ENCODE data around the gene AUNIP. TPM values are rescaled to one million over a fixed set of nuclear protein-coding genes. Genes with fewer than 3 reads are reported as not detected.
A peak's percentile ranks its signal among the peaks of the same experiment; 100 is the strongest.

Gene AUNIP
- polyA plus RNA-seq, 3 donors: 3.7 to 4.6 (median 4.0) TPM

DNA sequence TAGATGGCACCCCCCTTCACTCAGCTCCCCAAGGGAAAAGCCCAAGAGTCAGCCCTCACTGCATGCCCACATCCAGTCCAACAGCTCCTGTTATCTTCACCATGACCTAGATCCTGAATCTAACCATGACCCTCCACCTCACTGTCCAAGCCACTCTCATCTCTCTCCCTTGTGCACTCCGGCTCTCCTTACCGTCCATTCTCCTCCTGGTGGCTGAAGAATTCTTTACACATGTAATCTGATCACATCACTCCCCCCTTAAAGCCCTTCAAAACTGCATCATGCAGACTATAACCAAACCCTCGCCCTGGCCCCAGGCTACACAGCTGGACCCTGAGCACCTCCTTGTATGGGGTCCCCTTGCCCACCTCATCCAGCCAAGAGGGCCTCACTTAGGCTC, 30.2 kb upstream of the AUNIP start:
- no peak for DNase-seq (ENCODE audit: low read depth in 3 of 3, low spot score in 2 of 3)

DNA sequence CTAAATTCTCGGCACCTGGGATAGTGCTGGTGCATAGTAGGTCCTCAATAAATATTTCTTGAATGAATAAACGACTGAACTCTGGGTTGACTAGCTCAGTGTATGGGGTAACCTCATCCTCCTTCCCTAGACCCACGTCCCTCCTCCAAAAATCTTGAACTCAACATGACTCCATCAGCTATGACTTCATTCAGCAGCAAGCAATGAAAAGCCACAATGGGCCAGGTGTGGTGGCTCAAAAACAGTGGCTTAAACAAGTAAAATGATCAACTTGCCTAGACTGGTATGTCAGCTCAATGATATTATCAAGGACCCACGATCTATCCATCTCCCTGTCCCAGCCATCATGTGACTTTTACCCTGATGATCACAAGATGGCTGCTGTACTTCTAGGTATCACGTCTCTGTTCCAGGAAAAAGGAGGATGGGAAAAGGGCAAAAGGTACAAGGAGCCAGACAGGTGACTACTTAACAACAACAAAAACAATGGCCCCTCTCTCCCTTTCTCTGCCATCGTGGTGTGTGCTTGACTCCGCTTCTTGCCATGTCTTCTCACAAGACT, 29.2 kb upstream of the AUNIP start:
- no peak for DNase-seq (ENCODE audit: low read depth in 3 of 3, low spot score in 2 of 3)

DNA sequence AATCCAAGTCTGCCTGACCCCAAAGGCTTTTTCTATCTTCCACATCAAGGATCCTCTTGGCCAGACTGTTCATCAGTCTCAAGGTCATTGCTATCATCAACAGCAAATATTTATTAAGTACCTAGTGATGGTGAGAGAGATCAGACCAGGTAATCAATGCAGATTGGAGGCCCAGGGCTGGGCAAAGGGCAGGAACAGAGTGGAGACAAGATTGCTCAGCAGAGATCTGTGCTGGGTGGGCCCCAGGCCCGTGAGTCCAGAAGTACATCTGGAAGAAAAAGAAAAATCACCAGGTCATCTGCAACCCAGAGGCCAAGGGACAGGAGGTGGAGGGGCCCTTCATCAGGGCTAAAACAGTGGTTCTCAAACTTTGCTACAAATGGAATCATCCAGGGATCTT, 26.3 kb upstream of the AUNIP start:
- no peak for DNase-seq (ENCODE audit: low read depth in 3 of 3, low spot score in 2 of 3)

DNA sequence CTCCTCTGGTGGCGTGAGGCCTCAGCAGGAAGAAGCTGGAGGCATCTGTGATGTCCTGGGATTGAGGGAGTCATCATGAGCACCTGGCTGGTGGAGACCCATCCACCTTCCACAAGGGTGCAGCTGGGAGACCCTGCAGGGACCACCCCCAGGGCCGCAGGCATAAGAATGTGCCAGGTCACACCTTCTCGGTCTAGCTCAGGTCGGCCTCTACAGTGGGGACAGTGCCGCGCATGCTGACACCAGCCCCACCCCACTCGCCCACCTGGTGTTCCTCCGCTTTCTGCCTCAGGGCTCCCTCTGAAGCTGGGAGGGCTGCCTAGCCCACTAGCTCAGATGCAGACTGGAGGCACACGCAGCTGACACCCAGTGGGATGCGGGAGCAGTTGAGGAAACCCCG, 22.0 kb upstream of the AUNIP start:
- DNase-seq (ENCODE audit: low read depth in 3 of 3, low spot score in 2 of 3): no peak

DNA sequence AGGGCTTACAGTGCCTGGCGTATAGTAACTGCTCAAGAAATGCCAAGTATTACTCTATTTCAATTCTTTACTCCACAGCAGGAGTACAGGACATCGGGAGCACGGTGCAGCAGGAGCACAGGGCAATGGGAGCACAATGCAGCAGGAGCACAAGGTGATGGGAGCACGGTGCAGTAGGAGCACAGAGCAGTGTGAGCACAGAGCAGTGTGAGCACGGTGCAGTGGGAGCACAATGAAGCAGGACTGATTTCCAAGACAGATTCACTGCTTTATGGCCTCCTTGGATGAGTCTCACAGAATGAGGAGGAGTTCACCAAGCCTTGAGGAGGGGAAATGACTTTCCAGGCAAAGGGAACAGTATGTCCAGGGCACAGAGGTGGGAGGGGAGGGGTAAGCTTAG, 21.3 kb upstream of the AUNIP start:
- DNase-seq (ENCODE audit: low read depth in 3 of 3, low spot score in 2 of 3): no peak

DNA sequence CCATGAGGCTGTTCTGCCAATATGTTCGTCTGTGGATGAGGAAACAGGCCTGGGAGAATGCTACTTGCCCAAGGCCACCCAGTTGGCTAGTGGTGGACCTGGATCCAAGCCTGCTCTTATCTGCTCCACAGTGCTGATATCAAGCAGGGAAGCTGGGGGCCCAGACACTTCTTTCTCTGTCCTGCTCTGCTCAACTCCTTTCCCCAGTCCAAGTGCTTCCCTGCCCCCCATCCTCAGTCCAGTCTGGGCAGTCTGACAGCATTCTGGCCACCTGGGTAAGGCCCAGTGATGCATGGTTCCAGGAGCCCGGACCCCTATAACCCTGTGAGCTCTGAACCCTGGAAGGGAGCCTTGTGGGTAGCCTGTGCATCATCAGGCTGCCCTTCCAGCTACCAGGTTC, 20.4 kb upstream of the AUNIP start:
- DNase-seq (ENCODE audit: low read depth in 3 of 3, low spot score in 2 of 3): no peak

DNA sequence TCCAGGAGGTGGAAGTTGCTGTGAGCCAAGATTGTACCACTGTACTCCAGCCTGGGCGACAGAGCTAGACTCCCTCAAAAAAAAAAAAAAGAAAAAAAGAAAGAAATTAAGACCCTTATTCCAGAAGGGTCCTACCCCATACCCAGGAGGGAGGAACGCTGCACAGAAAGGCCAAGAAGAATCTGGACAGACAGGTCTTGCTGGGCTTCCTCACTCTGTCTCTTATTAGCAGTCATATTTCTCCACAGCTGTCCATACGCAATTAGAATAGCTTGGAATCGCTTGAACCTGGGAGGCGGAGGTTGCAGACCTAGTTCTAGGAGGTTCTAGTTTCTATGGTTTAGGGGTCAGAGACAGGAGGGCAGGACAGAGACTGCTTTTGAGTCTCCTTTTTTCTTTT, 19.4 kb upstream of the AUNIP start:
- DNase-seq (ENCODE audit: low read depth in 3 of 3, low spot score in 2 of 3): no peak

DNA sequence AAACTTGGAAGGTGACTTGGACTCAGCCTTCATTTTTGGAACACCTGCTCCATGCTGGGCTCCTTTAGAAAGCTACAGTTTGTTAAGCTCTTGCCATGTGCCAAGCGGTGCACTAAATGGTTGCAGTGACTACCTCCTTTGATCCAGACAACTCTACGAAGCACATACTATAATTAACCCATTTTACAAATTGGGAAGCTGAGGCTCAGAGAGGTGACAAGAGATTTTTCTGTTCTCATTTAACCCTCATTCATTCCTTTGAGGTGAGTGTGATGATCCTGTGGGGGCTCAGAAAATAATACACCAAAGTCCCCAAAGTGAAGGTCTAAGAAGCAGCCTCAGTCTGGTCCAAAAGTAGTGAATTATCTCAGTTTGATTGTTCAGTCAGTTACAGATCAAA, 17.9 kb upstream of the AUNIP start:
- DNase-seq (ENCODE audit: low read depth in 3 of 3, low spot score in 2 of 3): no peak

DNA sequence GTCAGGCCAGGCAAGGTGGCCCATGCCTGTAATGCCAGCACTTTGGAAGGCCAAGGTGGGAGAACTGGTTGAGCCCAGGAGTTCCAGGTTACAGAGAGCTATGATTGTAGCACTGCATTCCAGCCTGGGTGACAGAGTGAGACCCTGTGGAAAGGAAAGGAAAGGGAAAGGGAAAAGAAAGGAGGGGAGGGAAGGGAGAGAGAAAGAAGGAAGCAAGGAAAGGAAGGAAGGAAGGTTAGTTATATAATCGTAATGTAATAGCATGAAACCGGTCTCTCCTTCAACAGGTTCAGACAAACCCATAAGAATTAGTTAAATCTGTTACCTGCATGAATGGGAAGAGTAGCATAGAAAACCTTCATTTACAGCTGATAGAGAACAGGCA, 17.4 kb upstream of the AUNIP start:
- no peak for DNase-seq (ENCODE audit: low read depth in 3 of 3, low spot score in 2 of 3)

DNA sequence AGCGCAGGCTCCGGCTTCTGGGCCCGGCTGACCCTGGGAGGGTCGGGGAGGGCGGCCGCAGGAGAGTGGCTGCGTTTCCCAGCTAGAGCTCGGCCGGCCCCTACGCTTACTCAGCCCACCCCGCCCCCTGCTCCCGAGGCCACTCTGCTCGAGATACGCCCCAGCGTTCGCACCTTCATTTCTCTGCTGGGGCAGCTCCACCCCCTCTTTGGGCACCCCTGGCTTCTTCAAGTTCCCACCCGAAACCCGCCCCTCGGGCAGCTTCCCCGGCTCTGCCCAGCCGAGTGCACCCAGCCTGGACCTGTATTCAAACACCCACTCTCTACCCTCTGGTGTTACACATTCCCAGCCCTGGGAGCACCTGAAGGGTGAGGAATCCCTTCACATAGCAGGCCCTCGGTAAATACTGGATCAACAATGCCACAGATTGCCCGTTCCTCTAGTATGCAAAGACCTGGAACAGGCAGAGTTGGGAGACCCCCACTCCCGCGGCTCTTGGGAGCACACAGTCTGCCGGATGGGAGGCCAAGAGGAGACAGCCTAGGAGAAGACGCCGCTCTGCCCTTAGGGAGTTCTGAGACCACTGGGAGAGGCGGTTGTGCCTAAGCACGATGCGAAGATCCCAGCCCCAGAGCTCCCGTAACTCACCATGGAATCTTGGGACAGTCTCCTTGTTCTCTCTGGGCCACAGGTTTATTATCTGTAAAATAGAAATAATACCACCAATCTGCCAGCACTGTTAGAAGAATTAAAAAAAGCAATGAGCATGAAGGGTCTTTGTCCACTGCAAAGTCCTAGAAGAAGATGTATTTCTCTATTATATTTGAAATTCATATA, 16.8 kb upstream of the AUNIP start:
- DNase-seq (ENCODE audit: low read depth in 3 of 3, low spot score in 2 of 3): no peak

DNA sequence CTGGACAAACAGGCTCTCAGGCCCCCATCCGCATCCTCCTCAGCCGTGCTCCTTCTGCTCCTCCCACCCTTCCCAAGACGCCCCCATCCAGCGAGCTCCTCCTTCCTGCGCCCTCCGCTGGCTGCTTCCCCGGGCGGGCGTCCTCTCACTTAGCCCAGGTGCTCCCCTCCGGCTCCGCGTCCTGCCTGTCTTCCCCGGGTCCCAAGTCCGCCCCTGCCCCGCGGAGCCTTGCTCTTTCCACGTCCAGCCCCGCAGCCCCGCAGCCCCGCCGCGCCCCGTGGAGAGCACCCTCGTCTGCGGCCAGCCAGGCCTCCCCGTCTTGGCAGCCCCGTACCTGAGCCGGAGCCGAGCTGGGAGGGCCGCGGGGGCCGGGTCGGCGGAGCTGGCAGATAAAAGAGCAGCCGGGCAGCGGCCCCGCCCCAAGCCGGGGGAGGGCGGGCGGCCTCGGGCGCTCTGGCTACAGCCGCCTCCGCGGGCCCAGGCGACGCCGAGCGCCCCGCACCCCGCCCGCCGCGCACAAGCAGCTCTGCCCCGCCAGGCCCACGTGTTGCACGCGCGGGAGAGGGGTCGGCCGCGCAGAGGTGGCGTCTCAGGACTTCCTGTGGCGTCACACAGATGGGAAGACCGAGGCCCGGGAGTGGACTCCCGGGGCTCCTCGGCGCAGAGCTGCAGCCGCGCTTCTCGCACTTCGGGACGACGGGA, 16.0 kb upstream of the AUNIP start, which contains the start of gene PAQR7:
Gene PAQR7, minus strand, starts transcription at position 555 of the 702 bp plus-strand sequence. CDS start 11,869 bp downstream, outside the sequence.
- peak in 1 of 3 donors; percentile 60 for DNase-seq (ENCODE audit: low read depth in 3 of 3, low spot score in 2 of 3)

DNA sequence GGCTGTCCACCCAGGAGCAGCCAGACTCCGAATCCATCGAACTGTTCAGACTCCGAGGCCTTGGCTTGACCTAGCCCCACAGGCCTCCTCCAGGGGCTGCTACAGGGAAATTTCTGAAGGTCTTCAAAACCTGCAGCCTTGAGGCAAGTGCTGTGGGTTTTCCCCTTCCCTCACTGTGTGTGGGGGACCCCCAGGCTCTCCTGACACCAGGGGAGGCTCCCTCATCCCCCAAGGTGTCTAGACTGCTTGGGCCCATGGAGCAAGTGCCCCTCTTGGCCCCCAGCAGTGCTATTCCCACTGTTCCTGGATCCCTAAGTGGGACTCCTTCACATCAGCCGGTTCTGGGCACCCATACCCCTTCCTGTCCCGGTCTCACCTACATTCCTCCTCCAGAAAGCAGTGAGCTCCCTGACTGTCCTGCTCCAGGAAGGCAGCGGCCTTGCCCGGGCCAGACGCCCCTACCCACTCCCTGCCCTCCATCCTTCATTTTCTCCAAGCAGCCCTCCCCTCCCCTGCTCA, 15.4 kb upstream of the AUNIP start:
- no peak for DNase-seq (ENCODE audit: low read depth in 3 of 3, low spot score in 2 of 3)

DNA sequence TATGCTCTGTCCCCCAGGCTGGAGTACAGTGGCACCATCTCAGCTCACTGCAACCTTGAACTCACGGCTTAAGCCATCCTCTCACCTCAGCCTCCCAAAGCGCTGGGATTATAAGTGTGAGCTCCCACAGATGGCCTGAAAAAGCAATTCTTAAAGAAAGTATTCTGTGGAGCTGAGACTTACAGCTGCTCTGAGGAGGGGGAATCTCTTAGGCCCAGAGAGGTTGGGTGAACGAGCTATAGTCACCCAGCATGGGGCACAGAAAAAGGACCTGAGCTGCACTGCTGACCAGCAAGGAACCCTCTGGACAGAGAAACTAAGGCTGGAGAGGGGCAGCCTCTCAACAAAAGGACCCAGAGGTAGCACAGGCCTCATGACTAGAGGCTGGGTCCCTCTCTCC, 15.0 kb upstream of the AUNIP start:
- DNase-seq (ENCODE audit: low read depth in 3 of 3, low spot score in 2 of 3): no peak

DNA sequence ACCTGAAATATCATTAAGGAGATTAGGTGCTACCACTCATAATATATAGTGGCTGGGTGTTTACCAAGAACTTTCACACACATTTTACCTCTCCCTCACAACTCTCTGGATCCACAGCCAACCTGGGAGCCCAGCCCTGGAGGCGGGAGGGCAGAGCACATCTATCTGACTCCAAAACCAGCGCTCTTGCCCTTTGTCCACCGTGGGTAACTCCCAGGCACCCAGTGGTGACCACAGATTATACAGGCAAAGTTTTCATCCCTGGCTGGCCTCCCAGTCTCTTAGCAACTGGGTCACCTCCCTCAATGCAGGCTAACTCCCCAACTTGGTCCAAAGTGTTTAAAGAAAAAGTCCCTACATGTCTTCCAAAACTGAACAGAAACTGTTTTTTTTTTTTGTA, 13.9 kb upstream of the AUNIP start:
- no peak for DNase-seq (ENCODE audit: low read depth in 3 of 3, low spot score in 2 of 3)

DNA sequence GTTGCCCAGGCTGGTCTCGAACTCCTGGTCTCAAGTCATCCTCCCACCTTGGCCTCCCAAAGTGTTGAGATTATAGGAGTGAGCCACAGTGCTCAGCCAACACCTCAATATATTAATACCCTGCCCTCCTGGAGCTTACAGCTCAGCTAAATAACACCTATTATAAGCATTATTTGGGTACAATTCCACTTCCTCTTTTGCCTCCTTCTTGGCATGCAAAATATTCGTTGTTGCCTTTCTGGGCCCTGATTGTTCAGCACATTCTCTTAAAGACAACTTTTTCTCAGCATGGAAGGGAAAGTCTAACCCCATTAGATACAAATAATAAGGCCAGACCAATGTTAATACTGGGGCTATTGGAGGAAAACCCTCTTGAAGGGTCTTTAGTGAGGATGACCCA, 13.5 kb upstream of the AUNIP start:
- no peak for DNase-seq (ENCODE audit: low read depth in 3 of 3, low spot score in 2 of 3)

DNA sequence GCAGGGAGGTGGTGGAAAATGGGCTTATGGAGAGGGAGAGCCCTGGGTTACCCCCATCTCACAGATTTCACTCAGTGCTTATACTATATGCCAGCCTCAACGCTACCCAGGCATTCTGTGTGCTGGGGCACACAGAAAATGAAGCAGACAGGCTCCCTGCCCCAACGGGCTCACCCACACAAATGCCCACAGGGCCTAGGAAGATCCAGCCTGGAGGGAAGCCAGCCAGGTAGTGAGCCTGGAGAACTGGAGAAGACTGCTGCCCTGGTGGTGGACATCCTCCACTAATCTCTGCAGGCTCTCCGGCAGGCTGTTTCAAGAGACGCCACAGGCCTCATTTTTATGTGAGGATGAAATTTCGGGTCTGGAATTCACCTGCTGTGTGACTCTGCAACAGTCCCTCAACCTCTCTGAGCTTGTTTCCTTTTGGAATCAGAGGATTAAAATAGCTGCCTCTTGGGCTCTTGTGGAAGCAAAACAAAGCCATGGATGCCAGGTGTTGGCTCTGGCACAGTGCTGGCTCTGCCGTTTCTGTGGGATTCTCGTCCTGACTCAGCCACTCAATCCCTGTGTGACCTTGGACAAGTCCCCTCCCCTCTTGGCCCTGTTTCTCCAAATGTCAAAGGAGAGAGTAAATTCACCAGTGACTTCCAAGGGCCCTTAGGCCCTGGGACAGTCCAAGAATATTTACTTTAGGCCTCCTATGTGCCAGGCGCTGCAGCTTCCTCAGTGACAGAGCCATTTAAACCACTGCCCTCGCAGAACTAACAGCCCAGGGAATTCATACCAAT, 12.6 kb upstream of the AUNIP start:
- DNase-seq (ENCODE audit: low read depth in 3 of 3, low spot score in 2 of 3): no peak

DNA sequence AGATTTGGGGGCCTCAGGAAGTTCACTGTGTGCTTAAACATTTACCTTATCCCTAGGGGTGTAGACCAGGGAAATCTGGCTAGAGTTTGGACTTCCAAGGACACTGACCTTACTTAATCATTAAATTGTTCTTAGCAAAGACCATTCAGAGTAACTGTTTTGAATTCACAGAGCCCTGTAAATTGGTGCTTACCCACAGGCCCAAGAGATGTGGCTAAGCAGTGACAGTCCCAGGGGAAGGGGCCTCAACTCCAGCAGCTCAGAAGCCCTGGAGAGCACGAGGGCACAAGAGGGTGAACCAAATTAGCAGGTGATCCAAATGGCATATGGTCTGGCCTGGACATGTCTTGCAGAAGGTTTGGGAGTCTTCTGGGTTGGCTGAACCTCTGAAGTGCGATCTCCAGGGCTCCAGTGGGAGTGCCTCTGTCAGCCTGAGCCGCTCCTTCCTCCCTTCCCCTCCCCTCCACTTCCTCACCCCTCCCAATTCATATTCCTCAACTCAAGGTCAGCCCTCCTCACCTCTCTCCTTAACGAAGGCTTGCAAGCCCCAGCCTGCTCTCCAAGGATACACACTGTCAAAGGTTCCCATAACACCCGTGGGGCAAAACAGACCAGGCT, 11.9 kb upstream of the AUNIP start:
- no peak for DNase-seq (ENCODE audit: low read depth in 3 of 3, low spot score in 2 of 3)

DNA sequence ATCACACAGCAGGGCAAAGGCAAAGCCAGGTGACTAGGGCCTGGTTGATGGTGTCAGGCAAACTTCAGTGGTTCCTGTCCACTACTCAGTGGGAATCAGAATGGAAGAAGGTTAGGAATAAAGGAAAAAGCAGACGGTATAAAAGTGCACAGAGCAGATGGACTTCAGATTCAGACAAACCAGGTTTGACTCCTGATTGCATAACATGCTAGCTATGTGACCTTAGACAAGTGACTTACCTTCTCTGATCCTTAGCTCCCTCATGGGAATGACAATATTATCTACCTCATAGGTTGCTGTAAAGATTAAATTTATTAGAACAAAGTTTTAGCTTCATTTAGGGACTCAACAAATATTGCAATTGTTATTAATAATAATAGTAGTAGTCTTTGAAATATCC, 11.4 kb upstream of the AUNIP start:
- no peak for DNase-seq (ENCODE audit: low read depth in 3 of 3, low spot score in 2 of 3)

DNA sequence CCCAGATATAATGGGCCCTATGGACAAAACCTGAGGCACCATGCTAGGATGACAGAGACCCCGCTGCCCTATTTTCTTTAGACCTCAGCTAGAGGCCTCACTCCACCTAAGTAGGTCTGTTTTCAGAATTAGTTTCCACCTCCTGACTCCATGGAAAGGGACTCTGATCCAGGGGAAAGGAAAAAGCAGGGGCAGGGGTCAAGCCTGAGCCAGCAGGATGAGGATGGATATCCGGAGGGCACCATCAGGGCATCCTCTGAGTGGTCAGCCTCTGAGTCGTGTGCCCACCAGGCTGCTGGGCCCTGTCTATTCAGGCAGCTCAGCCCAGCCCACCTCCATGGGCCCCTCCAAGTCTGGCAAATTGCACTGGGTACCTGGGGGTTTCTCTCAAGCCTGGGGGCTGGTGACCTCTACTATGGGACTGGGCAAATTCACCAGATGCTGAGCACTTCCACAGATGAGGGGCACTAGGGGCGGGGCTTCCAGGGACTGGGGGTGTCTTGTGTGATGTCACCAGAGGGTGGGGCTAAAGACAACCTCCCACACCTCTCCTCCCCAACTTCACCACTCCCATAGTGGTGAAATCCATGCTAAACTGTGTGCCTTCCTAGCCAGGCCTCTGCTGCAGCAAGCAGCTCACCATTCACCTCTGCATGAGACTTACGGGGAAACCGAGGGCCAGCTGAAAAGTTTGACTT, 10.8 kb upstream of the AUNIP start:
- no peak for DNase-seq (ENCODE audit: low read depth in 3 of 3, low spot score in 2 of 3)

Data from right renal cortex interstitium (tissue), 3 donors.